Measurements from ENCODE around the gene OR2V1. TPM values are rescaled to one million over a fixed set of nuclear protein-coding genes. Genes with fewer than 3 reads are reported as not detected.
"Not testable (repeated sequence)": the region's sequence is repeated elsewhere in the genome, so short reads cannot be mapped to it uniquely, and the experiment has no call there.

Gene OR2V1, protein sequence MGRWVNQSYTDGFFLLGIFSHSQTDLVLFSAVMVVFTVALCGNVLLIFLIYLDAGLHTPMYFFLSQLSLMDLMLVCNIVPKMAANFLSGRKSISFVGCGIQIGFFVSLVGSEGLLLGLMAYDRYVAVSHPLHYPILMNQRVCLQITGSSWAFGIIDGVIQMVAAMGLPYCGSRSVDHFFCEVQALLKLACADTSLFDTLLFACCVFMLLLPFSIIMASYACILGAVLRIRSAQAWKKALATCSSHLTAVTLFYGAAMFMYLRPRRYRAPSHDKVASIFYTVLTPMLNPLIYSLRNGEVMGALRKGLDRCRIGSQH
- not detected for total RNA-seq
- not detected for polyA plus RNA-seq
- long read RNA-seq, donor 1 = 0 reads
- long read RNA-seq, donor 2 = 0 reads
- long read RNA-seq, donor 3 = 0 reads
- long read RNA-seq, donor 4 = 0 reads
- long read RNA-seq, donor 5 = 0 reads
- long read RNA-seq, donor 6 = 0 reads
- long read RNA-seq, donor 7 = 0 reads
- long read RNA-seq, donor 8 = 0 reads
- long read RNA-seq, donor 9 = 0 reads
- long read RNA-seq, donor 10 = 0 reads

DNA sequence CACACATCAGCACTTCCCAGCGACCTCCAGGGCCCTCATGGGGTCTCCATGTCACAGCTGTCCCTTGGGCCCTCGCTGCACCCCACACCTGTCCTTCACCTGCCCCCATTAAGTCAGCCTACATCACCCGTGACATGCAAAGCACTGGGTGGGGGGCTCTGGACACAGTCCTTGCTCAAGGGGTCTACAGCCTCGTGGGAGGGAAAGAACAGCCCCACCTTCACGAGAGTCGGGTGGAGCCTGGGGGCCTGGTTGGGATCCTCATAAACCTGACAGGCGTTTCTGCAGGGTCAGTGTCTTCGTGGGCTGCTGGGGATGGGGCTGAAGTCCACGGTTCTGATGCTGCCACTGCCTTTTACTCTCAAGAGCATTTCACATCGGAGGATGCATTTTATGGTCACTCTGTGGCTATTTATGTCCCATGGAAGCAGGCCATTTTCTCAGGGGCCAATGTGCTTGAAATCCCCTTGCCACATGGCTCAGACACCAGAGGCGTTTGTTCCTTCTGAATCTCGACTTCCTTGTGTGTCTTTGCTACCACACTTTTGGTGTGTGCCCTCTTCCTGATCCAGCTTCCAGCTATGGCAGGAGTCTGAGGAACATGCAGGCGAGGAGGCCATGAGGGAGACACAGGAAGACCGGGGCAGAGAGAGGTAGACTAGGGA, at the start of gene OR2V1:
OR2V1 (minus strand) TSS at position 338 of the 665 bp plus-strand sequence. CDS start 5,865 bp downstream, outside the sequence.
- intact Hi-C loops (cut with DNase I) = no loop called here
- no peaks in the 10 kb centered on the region for H3K36me3 ChIP-seq (replicated peaks in 1 of 2)
- H3K27ac ChIP-seq = no peak within 1 kb of the TSS
- H3K4me3 ChIP-seq = no peak within 1 kb of the TSS
- H3K27me3 ChIP-seq = peaks cover 8% of the 10 kb centered on the region
- no peaks in the 10 kb centered on the region for H3K9me3 ChIP-seq (replicated peaks in 1 of 3)
- no peaks in the 10 kb centered on the region for H3K4me1 ChIP-seq (replicated peaks in 1 of 2)
- TF ChIP-seq, protein P1, sequence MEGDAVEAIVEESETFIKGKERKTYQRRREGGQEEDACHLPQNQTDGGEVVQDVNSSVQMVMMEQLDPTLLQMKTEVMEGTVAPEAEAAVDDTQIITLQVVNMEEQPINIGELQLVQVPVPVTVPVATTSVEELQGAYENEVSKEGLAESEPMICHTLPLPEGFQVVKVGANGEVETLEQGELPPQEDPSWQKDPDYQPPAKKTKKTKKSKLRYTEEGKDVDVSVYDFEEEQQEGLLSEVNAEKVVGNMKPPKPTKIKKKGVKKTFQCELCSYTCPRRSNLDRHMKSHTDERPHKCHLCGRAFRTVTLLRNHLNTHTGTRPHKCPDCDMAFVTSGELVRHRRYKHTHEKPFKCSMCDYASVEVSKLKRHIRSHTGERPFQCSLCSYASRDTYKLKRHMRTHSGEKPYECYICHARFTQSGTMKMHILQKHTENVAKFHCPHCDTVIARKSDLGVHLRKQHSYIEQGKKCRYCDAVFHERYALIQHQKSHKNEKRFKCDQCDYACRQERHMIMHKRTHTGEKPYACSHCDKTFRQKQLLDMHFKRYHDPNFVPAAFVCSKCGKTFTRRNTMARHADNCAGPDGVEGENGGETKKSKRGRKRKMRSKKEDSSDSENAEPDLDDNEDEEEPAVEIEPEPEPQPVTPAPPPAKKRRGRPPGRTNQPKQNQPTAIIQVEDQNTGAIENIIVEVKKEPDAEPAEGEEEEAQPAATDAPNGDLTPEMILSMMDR (IDR thresholded peaks at IDR 0.05) = no peak
- no peak for TF ChIP-seq POLR2A (IDR thresholded peaks at IDR 0.05)
- 59 to 76% (median 65%) methylated on average over 6 to 14 of the region's 14 CpGs for WGBS, 4 donors
- no peak for DNase-seq

DNA sequence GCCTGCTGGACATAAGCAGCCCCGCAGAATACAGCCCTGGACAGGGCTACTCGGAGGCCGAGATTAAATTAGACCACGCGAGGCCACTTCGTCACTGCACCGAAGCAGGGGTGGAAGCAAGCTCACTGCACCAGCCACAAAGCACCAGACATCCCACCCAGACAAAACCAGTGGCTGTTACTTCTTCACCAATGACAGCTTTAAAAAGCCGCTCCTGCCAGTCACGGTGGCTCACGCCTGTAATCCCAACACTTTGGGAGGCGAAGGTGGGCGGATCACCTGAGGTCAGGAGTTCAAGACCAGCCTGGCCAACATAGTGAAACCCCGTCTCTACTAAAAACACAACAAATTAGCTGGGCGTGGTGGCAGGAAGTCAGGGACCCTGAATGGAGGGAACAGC, 46.6 kb upstream of the OR2V1 start:
- DNase-seq; H3K9me3 ChIP-seq (replicated peaks in 1 of 3); intact Hi-C loops (cut with DNase I); H3K27ac ChIP-seq; H3K4me3 ChIP-seq; H3K36me3 ChIP-seq (replicated peaks in 1 of 2); H3K4me1 ChIP-seq (replicated peaks in 1 of 2): not testable (repeated sequence)
- H3K27me3 ChIP-seq = peaks cover 32% of the 10 kb centered on the region
- WGBS, 4 donors = 65 to 72% (median 69%) methylated on average over 7 to 14 of the region's 14 CpGs

DNA sequence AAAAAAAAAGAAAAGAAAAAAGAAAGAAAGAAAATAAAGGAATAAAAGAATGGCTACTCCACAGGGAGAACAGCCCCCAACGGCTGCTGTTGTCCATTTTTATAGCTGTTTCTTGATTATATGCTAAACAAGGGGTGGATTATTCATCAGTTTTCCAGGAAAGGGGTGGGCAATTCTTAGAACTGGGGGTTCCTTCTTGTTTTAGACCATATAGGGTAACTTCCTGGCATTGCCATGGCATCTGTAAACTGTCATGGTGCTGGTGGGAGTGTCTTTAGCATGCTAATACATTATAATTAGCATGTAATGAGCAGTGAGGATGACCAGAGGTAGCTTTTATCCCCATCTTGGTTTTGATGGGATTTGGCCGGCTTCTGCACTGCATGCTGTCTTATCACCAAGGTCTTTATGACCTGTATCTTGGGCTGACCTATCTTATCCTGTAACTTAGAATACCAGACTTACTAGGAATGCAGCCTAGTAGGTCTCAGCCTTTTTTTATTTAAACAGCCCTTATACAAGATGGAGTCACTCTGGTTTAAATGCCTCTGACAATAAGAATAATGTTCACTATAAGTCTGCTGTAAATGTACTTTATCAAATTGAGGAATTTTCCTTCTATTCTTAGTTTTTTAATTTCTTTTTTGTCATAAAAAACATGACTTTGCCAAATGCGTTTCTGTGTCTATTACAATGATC, 45.4 kb upstream of the OR2V1 start:
- no peak for TF ChIP-seq POLR2A (IDR thresholded peaks at IDR 0.05)
- TF ChIP-seq, protein P1 (IDR thresholded peaks at IDR 0.05) = no peak
- H3K4me3 ChIP-seq = no peak overlapping the region
- no peaks in the 10 kb centered on the region for H3K36me3 ChIP-seq (replicated peaks in 1 of 2)
- H3K27ac ChIP-seq = no peak overlapping the region
- 53 to 65% (median 53%) methylated on average over 3 of the region's 3 CpGs for WGBS, 4 donors
- no peaks in the 10 kb centered on the region for H3K9me3 ChIP-seq (replicated peaks in 1 of 3)
- intact Hi-C loops (cut with DNase I) = no loop called here
- no peaks in the 10 kb centered on the region for H3K4me1 ChIP-seq (replicated peaks in 1 of 2)
- peaks cover 44% of the 10 kb centered on the region for H3K27me3 ChIP-seq
- DNase-seq = no peak

DNA sequence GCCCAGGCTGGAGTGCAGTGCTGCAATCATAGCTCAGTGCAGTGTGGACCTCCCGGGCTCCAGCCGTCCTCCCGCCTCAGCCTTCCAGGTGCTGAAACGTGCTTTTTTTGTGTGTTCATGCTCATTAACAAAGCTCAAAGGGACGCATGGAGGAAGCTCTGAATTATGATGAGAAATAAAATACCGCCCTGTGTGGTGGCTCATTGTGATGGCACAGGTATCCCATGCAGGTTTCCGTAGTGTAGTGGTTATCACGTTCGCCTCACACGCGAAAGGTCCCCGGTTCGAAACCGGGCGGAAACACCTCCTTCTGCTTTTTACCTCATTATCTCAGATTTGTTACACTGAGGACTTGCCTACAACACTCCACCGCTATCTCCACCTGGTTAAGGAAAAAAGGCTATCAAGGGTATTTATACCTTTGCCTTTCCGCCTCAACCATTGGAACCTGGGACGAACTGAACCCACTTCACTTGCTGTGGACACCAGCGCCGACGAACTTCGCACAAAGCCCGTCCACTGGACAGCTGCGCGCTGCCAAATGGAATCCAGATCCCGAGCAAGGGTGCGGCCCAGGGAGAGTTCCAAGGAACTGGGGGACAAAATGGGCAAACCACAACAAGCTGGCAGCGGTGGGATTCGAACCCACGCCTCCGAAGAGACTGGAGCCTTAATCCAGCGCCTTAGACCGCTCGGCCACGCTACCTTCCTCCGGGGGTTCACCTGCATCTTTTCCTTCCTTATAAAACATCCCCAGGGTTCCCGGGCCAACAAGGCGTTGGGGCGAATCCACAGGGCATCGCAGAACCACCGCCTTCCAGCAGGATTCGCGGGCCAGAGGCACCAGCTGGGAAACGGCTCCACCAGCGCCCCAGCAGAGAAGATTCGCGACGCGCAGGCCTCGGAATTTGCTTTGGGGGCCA, 42.7 kb upstream of the OR2V1 start:
- DNase-seq = no peak
- no peak overlapping the region for H3K27ac ChIP-seq
- intact Hi-C loops (cut with DNase I) = loop anchor here in 1 of 2 donors (5.0 kb wide), 1 partner anchor 391 kb away; no protein-coding TSS in a partner anchor
- H3K4me3 ChIP-seq = no peak overlapping the region
- H3K27me3 ChIP-seq = peaks cover 69% of the 10 kb centered on the region
- TF ChIP-seq, protein P1 (IDR thresholded peaks at IDR 0.05) = no peak
- TF ChIP-seq POLR2A (IDR thresholded peaks at IDR 0.05) = no peak
- H3K9me3 ChIP-seq (replicated peaks in 1 of 3) = no peaks in the 10 kb centered on the region
- 3 to 5% (median 4%) methylated on average over 32 to 50 of the region's 50 CpGs for WGBS, 4 donors
- H3K36me3 ChIP-seq (replicated peaks in 1 of 2) = no peaks in the 10 kb centered on the region
- H3K4me1 ChIP-seq (replicated peaks in 1 of 2) = no peaks in the 10 kb centered on the region
